Measurements from ENCODE around the gene STMN1. TPM values are rescaled to one million over a fixed set of nuclear protein-coding genes. Genes with fewer than 3 reads are reported as not detected.

The STMN1 gene
- total and polyA plus RNA-seq, 3 donors from 2014 or later, result 230 to 727 (median 393) TPM

- TF ChIP-seq POLR2A (IDR thresholded peaks at IDR 0.05) (no peak), CTCF (IDR thresholded peaks at IDR 0.05) (no peak)
- Histone ChIP-seq H3K9me3 (no peaks in the 10 kb centered on the region), H3K4me1 (peaks cover 5% of the 10 kb centered on the region), H3K27me3 (no peaks in the 10 kb centered on the region), H3K27ac (peak overlapping the region; percentile 73 to 81), H3K4me3 (peak overlapping the region; percentile 53 to 62), H3K36me3 (ENCODE audit: low read depth, missing control alignments) (no peaks in the 10 kb centered on the region)
- intact Hi-C loops (cut with DNase I; ENCODE audit: low total_unique reads), result no loop called here
- peak; percentile 71 for DNase-seq
- 6 to 38% methylated on average over 11 to 49 of the region's 49 CpGs for WGBS, 2 donors
These were observed 16.1 kb upstream of the STMN1 start for GRCh38 chr1:25922056-25922970.

GRCh38 chr1:25918615-25919014 is 12.4 kb upstream of the STMN1 start:
- Histone ChIP-seq H3K9me3 (no peaks in the 10 kb centered on the region), H3K4me3 (no peak overlapping the region), H3K27ac (no peak overlapping the region), H3K4me1 (no peaks in the 10 kb centered on the region), H3K36me3 (ENCODE audit: low read depth, missing control alignments) (no peaks in the 10 kb centered on the region), H3K27me3 (no peaks in the 10 kb centered on the region)
- intact Hi-C loops (cut with DNase I; ENCODE audit: low total_unique reads), result no loop called here
- 75 to 79% methylated on average over 11 of the region's 11 CpGs for WGBS, 2 donors
- DNase-seq, result no peak
- no peak for TF ChIP-seq POLR2A (IDR thresholded peaks at IDR 0.05)
- TF ChIP-seq CTCF (IDR thresholded peaks at IDR 0.05), result no peak

GRCh38 chr1:25917996-25918395 is 11.8 kb upstream of the STMN1 start:
- intact Hi-C loops (cut with DNase I; ENCODE audit: low total_unique reads), result no loop called here
- no peak for DNase-seq
- Histone ChIP-seq H3K27ac (no peak overlapping the region), H3K4me1 (no peaks in the 10 kb centered on the region), H3K36me3 (ENCODE audit: low read depth, missing control alignments) (no peaks in the 10 kb centered on the region), H3K4me3 (no peak overlapping the region), H3K9me3 (no peaks in the 10 kb centered on the region), H3K27me3 (no peaks in the 10 kb centered on the region)
- WGBS, 2 donors, result 56 to 61% methylated on average over 5 of the region's 5 CpGs
- TF ChIP-seq POLR2A (IDR thresholded peaks at IDR 0.05) (no peak), CTCF (IDR thresholded peaks at IDR 0.05) (no peak)

GRCh38 chr1:25916460-25916859 is 10.2 kb upstream of the STMN1 start:
- H3K27me3 ChIP-seq, result no peaks in the 10 kb centered on the region
- 89 to 95% methylated on average over 2 of the region's 2 CpGs for WGBS, 2 donors
- H3K27ac ChIP-seq, result no peak overlapping the region
- no peaks in the 10 kb centered on the region for H3K4me1 ChIP-seq
- DNase-seq, result no peak
- H3K36me3 ChIP-seq (ENCODE audit: low read depth, missing control alignments), result no peaks in the 10 kb centered on the region
- no peak overlapping the region for H3K4me3 ChIP-seq
- no peaks in the 10 kb centered on the region for H3K9me3 ChIP-seq
- no peak for TF ChIP-seq POLR2A (IDR thresholded peaks at IDR 0.05)
- no peak for TF ChIP-seq CTCF (IDR thresholded peaks at IDR 0.05)
- intact Hi-C loops (cut with DNase I; ENCODE audit: low total_unique reads), result no loop called here
